Measurements from ENCODE around the gene TNFRSF9.

DNA sequence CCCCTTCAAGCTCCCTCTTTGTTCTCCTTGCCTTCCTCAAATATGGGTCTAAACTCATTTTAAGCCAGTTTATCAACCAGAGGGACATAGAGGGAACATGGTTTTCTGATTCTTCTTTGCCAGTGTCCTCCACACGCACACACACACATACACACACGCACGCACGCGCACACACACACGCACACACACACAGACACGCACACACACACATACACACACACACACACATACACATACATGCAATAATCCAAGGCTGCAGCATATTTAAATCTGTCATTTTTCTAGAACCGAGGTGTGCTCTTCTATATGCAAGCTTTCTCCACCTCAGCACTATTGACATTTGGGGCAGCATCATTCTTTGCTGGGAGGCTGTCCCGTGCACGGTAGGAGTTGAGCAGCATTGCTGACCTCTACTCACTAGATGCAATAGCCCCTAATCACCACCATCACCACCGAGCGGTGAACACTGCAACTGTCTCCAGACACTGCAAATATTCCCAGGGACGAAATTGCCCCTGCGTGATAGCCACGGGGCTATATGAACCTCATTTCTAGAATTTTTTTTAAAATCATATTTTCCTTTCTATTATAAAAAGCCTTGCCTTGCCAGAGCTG lies 8.0 kb downstream of the TNFRSF9 start:
- TF ChIP-seq, protein P1, sequence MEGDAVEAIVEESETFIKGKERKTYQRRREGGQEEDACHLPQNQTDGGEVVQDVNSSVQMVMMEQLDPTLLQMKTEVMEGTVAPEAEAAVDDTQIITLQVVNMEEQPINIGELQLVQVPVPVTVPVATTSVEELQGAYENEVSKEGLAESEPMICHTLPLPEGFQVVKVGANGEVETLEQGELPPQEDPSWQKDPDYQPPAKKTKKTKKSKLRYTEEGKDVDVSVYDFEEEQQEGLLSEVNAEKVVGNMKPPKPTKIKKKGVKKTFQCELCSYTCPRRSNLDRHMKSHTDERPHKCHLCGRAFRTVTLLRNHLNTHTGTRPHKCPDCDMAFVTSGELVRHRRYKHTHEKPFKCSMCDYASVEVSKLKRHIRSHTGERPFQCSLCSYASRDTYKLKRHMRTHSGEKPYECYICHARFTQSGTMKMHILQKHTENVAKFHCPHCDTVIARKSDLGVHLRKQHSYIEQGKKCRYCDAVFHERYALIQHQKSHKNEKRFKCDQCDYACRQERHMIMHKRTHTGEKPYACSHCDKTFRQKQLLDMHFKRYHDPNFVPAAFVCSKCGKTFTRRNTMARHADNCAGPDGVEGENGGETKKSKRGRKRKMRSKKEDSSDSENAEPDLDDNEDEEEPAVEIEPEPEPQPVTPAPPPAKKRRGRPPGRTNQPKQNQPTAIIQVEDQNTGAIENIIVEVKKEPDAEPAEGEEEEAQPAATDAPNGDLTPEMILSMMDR (conservative IDR thresholded peaks at IDR 0.05 in 1 of 2, IDR thresholded peaks at IDR 0.05 in 1 of 2; ENCODE audit: extremely low read depth in 1 of 2, insufficient read depth in 1 of 2, low read depth in 1 of 2, low read length in 2 of 2): no peak
- TF ChIP-seq EZH2 (IDR thresholded peaks at IDR 0.05; ENCODE audit: borderline replicate concordance, low read length): no peak
